Peyer's patch (tissue), 4 donors: Measurements from ENCODE around the gene SOX18. TPM values are rescaled to one million over a fixed set of nuclear protein-coding genes. Genes with fewer than 3 reads are reported as not detected.

Experiments used
- DNase-seq, 3 donors: peaks; one replicate each; pipeline ENCODE4 v3.0.0-alpha.2; 2017 to 2019
- H3K27ac ChIP-seq, 4 donors: fragments of 200-600 bp; sonication (generic); one replicate each; pipeline ENCODE4 v1.5.1; 2016 to 2019
- H3K27me3 ChIP-seq, 2 donors: fragments of 200-600 bp; sonication (generic); one replicate each; pipeline ENCODE4 v1.5.1; 2019
- H3K36me3 ChIP-seq, 3 donors: fragments of 200-600 bp; sonication (generic); one replicate each; pipeline ENCODE4 v1.5.1; 2016 to 2019
- H3K4me1 ChIP-seq, 4 donors: fragments of 200-600 bp; sonication (generic); one replicate each; pipeline ENCODE4 v1.5.1; 2016 to 2019
- H3K4me3 ChIP-seq, 4 donors: fragments of 200-600 bp; sonication (generic); 1 replicate in 3 of 4; 2 replicates in 1 of 4; pipeline ENCODE4 v1.5.1; 2016 to 2019; ENCODE audit warnings: mild to moderate bottlenecking in 1 of 4
- H3K9me3 ChIP-seq, 4 donors: fragments of 200-600 bp; sonication (generic); one replicate each; pipeline ENCODE4 v1.5.1; 2016 to 2019; ENCODE audit warnings: mild to moderate bottlenecking in 1 of 4
- POLR2A ChIP-seq, 2 donors: fragments of 450-650 bp; IDR thresholded peaks; one replicate each; pipeline ENCODE4 v1.5.1; 2017; ENCODE audit warnings: antibody characterized with exemption in 2 of 2, mild to moderate bottlenecking in 2 of 2, moderate library complexity in 2 of 2
- total RNA-seq, 4 donors: library from RNA; depleted of rRNA; stranded (reverse); fragments of >200 nt; gene quantifications; one replicate each; pipeline ENCODE4 v1.1.0, GENCODE V29; 2016
- TF ChIP-seq, protein P1 (sequence below), 6 experiments: fragments of 450-650 bp in 4 of 6; fragments of 200-600 bp in 2 of 6; sonication (generic) in 1 of 6; IDR thresholded peaks; one replicate each; pipeline ENCODE4 v1.5.1; 2017 to 2019; ENCODE audit warnings: antibody characterized with exemption in 6 of 6, mild to moderate bottlenecking in 3 of 6, moderate library complexity in 1 of 6

SOX18 gene
- total RNA-seq, 4 donors from 2014 or later: 2.8 to 6.6 (median 3.4) TPM; not detected in 1

DNA sequence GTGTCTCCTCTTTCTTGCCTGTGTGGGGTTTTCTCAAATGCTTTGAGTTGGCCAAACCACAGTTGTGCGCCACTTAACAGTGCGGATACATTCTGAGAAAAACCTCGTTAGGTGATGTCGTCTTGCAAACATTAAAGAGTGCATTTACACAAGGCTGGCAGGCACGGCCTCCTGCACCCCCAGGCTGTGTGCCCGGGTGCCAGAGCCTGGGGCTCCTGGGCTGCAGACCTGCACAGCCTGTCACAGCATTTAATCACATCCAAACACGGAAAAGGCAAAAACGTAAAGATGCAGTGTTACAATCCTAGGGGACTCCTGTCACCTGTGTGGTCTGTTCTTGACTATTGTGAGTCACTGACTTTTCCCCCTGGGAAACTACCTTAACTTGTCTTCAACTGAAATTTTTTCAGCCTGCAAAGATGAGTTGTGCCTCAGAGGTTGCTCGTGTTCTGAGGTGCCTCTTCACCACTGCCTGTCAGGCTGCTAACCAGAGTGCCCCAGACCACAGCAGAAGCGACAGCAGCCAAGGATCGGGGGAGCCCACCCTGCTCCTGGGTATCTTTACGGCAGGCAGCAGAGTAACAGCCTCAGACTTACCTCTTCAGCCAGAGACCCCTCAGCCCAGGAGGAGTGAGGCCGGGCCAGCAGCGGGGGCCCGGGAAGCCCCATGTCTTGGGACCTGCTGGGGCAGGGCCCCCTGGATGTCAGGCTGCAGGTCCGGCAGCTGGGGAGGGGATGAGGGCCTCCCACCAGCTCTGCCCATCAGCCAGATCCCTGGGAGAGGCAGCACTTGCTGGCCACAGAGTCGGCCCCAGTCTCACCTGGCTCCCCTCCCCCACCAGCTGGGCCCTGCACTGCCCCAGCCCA lies 14.1 kb downstream of the SOX18 start:
- Histone ChIP-seq H3K27ac (peak overlapping the region in 1 of 4 donors; percentile 44), H3K9me3 (no peaks in the 10 kb centered on the region), H3K36me3 (peaks cover 0 to 52% (median 0%) of the 10 kb centered on the region in 3 donors), H3K4me3 (no peak overlapping the region), H3K27me3 (peaks cover 0 to 27% of the 10 kb centered on the region in 2 donors), H3K4me1 (peaks cover 0 to 33% (median 14%) of the 10 kb centered on the region in 4 donors)
- DNase-seq: no peak
- TF ChIP-seq, protein P1, sequence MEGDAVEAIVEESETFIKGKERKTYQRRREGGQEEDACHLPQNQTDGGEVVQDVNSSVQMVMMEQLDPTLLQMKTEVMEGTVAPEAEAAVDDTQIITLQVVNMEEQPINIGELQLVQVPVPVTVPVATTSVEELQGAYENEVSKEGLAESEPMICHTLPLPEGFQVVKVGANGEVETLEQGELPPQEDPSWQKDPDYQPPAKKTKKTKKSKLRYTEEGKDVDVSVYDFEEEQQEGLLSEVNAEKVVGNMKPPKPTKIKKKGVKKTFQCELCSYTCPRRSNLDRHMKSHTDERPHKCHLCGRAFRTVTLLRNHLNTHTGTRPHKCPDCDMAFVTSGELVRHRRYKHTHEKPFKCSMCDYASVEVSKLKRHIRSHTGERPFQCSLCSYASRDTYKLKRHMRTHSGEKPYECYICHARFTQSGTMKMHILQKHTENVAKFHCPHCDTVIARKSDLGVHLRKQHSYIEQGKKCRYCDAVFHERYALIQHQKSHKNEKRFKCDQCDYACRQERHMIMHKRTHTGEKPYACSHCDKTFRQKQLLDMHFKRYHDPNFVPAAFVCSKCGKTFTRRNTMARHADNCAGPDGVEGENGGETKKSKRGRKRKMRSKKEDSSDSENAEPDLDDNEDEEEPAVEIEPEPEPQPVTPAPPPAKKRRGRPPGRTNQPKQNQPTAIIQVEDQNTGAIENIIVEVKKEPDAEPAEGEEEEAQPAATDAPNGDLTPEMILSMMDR (IDR thresholded peaks at IDR 0.05): no peak
- no peak for TF ChIP-seq POLR2A (IDR thresholded peaks at IDR 0.05)

DNA sequence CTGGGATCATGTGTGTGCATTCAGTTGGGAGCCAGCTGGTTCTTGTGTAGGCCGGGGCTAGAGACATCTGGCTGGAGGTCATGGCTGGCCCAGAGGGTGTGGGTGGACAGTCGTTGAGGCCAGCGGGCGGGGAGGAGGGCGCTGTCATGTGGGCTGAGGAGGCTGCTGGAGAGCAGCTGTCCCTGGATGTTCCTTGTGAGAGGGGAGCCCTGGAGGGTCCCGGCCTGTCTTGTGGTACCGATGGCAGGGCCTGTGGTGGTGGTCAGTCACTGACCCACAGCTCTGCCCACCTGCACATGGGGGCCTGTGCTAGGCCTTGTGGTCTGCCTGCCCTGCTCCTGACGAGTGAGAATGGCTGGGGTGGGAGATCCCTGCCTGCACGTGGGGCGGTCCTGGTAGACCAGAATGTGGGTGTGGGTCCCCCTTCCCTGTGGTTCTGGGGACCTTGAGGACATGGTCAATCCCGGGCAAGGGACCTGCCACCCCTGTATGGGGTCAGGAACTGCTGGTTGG lies 15.4 kb downstream of the SOX18 start:
- Histone ChIP-seq H3K27ac (no peak overlapping the region), H3K36me3 (peaks cover 0 to 65% (median 6%) of the 10 kb centered on the region in 3 donors), H3K27me3 (peaks cover 0 to 19% of the 10 kb centered on the region in 2 donors), H3K4me3 (no peak overlapping the region), H3K9me3 (no peaks in the 10 kb centered on the region), H3K4me1 (peaks cover 0 to 29% (median 9%) of the 10 kb centered on the region in 4 donors)
- DNase-seq: no peak
- TF ChIP-seq, protein P1 (IDR thresholded peaks at IDR 0.05): no peak
- TF ChIP-seq POLR2A (IDR thresholded peaks at IDR 0.05): no peak

DNA sequence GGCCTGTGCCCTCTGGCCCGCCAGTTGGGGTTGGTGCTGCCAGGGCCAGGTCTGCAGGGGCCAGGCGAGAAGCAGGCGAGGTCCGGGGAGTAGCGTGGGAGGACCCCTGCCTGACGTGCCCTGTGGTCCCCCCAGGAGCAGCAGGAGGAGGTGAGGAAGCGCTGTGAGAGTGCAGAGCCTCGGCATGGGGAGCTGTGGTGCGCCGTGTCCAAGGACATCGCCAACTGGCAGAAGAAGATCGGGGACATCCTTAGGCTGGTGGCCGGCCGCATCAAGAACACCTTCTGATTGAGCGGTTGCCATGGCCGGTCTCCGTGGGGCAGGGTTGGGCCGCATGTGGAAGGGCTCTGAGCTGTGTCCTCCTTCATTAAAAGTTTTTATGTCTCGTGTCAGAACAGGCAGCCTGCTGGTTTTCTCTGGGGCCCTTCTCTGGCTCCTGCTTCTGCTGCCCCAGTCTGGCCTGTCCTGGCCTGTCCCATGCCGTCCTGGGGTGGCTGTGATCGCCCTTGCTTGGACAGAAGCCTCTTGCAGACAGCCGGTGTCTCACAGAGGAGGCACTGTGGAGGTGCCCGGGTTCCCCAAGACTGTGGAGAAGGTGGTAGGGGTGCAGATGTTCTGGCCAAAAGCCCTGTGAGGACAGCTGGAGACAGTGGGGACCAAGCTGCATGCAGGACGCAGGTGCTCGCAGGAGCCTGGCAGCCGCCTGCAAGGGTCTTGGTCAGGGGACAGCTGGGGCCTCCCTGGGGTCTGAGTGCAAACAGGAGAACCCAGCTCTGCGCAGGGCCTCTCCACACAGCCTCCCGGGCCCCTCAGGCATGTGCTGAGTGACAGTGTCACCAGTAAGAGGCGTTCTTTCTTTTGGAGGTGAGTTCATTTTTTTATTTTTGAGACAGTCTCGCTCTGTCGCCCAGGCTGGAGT lies 16.5 kb downstream of the SOX18 start:
- H3K4me1 ChIP-seq: peaks cover 0 to 18% (median 3%) of the 10 kb centered on the region in 4 donors
- H3K9me3 ChIP-seq: no peaks in the 10 kb centered on the region
- no peak for DNase-seq
- H3K27ac ChIP-seq: no peak overlapping the region
- H3K27me3 ChIP-seq: peaks cover 0 to 19% of the 10 kb centered on the region in 2 donors
- TF ChIP-seq, protein P1 (IDR thresholded peaks at IDR 0.05): no peak
- TF ChIP-seq POLR2A (IDR thresholded peaks at IDR 0.05): no peak
- H3K36me3 ChIP-seq: peaks cover 0 to 75% (median 10%) of the 10 kb centered on the region in 3 donors
- H3K4me3 ChIP-seq: no peak overlapping the region

DNA sequence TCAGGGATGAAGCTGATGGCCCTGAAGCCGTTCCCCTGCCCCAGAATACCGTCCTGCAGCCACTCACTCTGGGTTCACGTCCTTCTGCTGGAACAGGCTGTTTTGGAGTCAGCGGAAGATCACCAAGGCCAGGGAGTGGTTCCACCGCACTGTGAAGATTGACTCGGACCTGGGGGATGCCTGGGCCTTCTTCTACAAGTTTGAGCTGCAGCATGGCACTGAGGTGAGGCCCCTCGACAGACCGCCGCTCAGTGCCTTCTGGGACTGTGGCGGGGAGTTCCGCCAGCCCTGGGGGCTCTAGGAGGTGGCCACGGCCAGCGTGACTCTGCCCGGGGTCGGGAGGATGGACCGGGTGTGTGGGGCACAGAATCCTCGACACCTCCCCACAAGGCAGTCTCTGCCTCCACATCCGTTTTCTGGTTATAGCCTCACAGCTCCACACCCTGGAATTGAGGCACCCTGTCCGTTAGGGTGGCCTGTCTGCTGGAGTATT lies 17.6 kb downstream of the SOX18 start:
- H3K27ac ChIP-seq: no peak overlapping the region
- peaks cover 0 to 86% (median 10%) of the 10 kb centered on the region in 3 donors for H3K36me3 ChIP-seq
- peaks cover 0 to 9% of the 10 kb centered on the region in 2 donors for H3K27me3 ChIP-seq
- no peak for DNase-seq
- no peak overlapping the region for H3K4me3 ChIP-seq
- H3K9me3 ChIP-seq: no peaks in the 10 kb centered on the region
- H3K4me1 ChIP-seq: peaks cover 0 to 7% (median 0%) of the 10 kb centered on the region in 4 donors
- TF ChIP-seq, protein P1 (IDR thresholded peaks at IDR 0.05): no peak
- no peak for TF ChIP-seq POLR2A (IDR thresholded peaks at IDR 0.05)
